Measurements from ENCODE around the gene GRIN3B. TPM values are rescaled to one million over a fixed set of nuclear protein-coding genes. Genes with fewer than 3 reads are reported as not detected.

The GRIN3B gene
- total and polyA plus RNA-seq, 10 of the 15 experiments (the other 5 are each of a cell fraction or from before 2014, with no cell fraction given), result 0.15 TPM; not detected in 9

- TF ChIP-seq ZNF384 (IDR thresholded peaks at IDR 0.05; ENCODE audit: borderline replicate concordance, low read depth, low read length), result no peak
- TF ChIP-seq TAF1 (IDR thresholded peaks at IDR 0.05; ENCODE audit: borderline replicate concordance, low read depth, low read length), result no peak
- TF ChIP-seq CBFB (IDR thresholded peaks at IDR 0.05; ENCODE audit: low read depth), result no peak
- TF ChIP-seq KLF5 (IDR thresholded peaks at IDR 0.05; ENCODE audit: partially characterized antibody), result no peak
- TF ChIP-seq ZBTB4 (CRISPR knock-in tag; IDR thresholded peaks at IDR 0.05), result no peak
- no peak for TF ChIP-seq FOS (IDR thresholded peaks at IDR 0.05; ENCODE audit: borderline replicate concordance, extremely low read depth, insufficient read length)
- no peak for TF ChIP-seq BCL3 (IDR thresholded peaks at IDR 0.05; ENCODE audit: borderline replicate concordance, insufficient read depth, low read depth, low read length, poor library complexity, severe bottlenecking)
- TF ChIP-seq SMAD5 (IDR thresholded peaks at IDR 0.05; ENCODE audit: low read depth), result no peak
- no peak for TF ChIP-seq BHLHE40 (IDR thresholded peaks at IDR 0.05; ENCODE audit: borderline replicate concordance in 1 of 2, low read depth in 2 of 2, low read length in 1 of 2)
- no peak for TF ChIP-seq POLR2AphosphoS2 (IDR thresholded peaks at IDR 0.05; ENCODE audit: low read depth, low read length)
Observed at GRCh38 chr19:961866-962620, 38.2 kb upstream of the GRIN3B start (continued).

All from GM12878 (cell line).